Ovary (tissue), 9 donors: Measurements from ENCODE around the gene USP46. TPM values are rescaled to one million over a fixed set of nuclear protein-coding genes. Genes with fewer than 3 reads are reported as not detected.
A peak's percentile ranks its signal among the peaks of the same experiment; 100 is the strongest.

ENCODE experiments used
- DNase-seq, 5 donors: peaks; one replicate each; pipeline ENCODE4 v3.0.0-alpha.2; 2019 to 2020
- H3K27ac ChIP-seq, 2 donors: fragments of 200-600 bp; one replicate each; pipeline versions ENCODE4 v1.5.1 to v1.8.0; 2019 to 2022
- H3K27me3 ChIP-seq: fragments of 200-600 bp; one replicate; pipeline ENCODE4 v1.8.0; 2022
- H3K36me3 ChIP-seq: fragments of 200-600 bp; sonication (generic); one replicate; pipeline ENCODE4 v1.5.1; 2019
- H3K4me1 ChIP-seq: one replicate; pipeline ENCODE4 v1.8.1; 2013; ENCODE audit warnings: mild to moderate bottlenecking, moderate library complexity; ENCODE audit not compliant: insufficient read depth
- H3K4me3 ChIP-seq: fragments of 200-600 bp; sonication (generic); one replicate; pipeline ENCODE4 v1.5.1; 2017
- H3K9me3 ChIP-seq, 2 donors: fragments of 200-600 bp in 1 of 2; sonication (generic) in 1 of 2; one replicate each; pipeline versions ENCODE4 v1.5.1 to v1.8.1; 2013 to 2019; ENCODE audit warnings: mild to moderate bottlenecking in 1 of 2, moderate library complexity in 1 of 2
- CTCF ChIP-seq, 3 donors: fragments of 450-650 bp in 2 of 3; fragments of 200-600 bp in 1 of 3; IDR thresholded peaks; one replicate each; pipeline versions ENCODE4 v1.5.1 to v1.8.0; 2016 to 2022; ENCODE audit warnings: antibody characterized with exemption in 3 of 3, mild to moderate bottlenecking in 1 of 3
- EP300 ChIP-seq: sonication (generic); formaldehyde crosslinking; IDR thresholded peaks from one replicate; pipeline ENCODE4 v1.6.1; 2017; ENCODE audit warnings: antibody characterized with exemption
- POLR2A ChIP-seq: fragments of 450-650 bp; IDR thresholded peaks from one replicate; pipeline ENCODE4 v1.6.1; 2017; ENCODE audit warnings: antibody characterized with exemption, mild to moderate bottlenecking, moderate library complexity
- WGBS, 3 donors: extraction: QIAGEN DNeasy Blood & Tissue Kit in 1 of 3; methylation state at CpG; one replicate each; pipeline versions ENCODE4 v1.1.5 to v1.1.7; 2013 to 2017; 5-methylcytosine and 5-hydroxymethylcytosine counted together
- intact Hi-C, 4 donors: fragments of 100-400 bp; cut with DNase I; formaldehyde crosslinking; loops; one replicate each; pipeline versions ENCODE4 v1.11.0 to v1.15.1; 2022 to 2023
- polyA plus RNA-seq, 2 donors: library from polyadenylated mRNA; stranded (reverse); fragments of 200-250 nt in 1 of 2; fragments of 350-450 nt in 1 of 2; fragmentation: Illumina TruSeq in 1 of 2; extraction: RNeasy Lipid Tissue Mini Kit (QIAGEN cat#74804) in 1 of 2; gene quantifications; one replicate each; pipeline ENCODE4 v1.2.3, GENCODE V29; 2013 to 2014
- total RNA-seq, 7 donors: library from RNA; depleted of rRNA in 2 of 7; stranded (reverse); fragments of >200 nt in 2 of 7; fragmentation: NEBNext Ultra II Directional in 3 of 7; extraction: Animal tissue kit (Norgen Biotek cat#: 25700) in 3 of 7; gene quantifications; one replicate each; pipeline versions ENCODE4 v1.1.0 to v1.2.4, GENCODE V29; 2016 to 2023
- donor health status: DM: no; HTN: no; CAD: no; lungs with moderate emphysema.
- donor health status: DM: no; HTN: no; CAD: no.
- donor health status: Bipolar disorder and iron deficiency.
- donor health status: DM: yes; HTN: yes; CAD: no.
- donor health status: DM: no; HTN: no; CAD: no.
- donor health status: DM: yes; HTN: yes; CAD: no.

The USP46 gene
- total and polyA plus RNA-seq, 9 donors: 7.6 to 51.6 (median 26.9) TPM

GRCh38 chr4:52554612-52555355 is 104.3 kb downstream of the USP46 start:
- H3K36me3 ChIP-seq: no peaks in the 10 kb centered on the region
- H3K4me1 ChIP-seq: peaks cover 2% of the 10 kb centered on the region
- H3K27me3 ChIP-seq: no peaks in the 10 kb centered on the region
- H3K4me3 ChIP-seq: no peak overlapping the region
- H3K27ac ChIP-seq: no peak overlapping the region
- TF ChIP-seq POLR2A: no peak
- no peak for TF ChIP-seq CTCF (IDR thresholded peaks at IDR 0.05)
- TF ChIP-seq EP300: no peak
- no peaks in the 10 kb centered on the region for H3K9me3 ChIP-seq
- intact Hi-C loops: no loop called here
- WGBS, 3 donors: 23 to 30% (median 26%) methylated on average over 5 of the region's 5 CpGs
- DNase-seq: no peak

GRCh38 chr4:52552778-52553177 is 106.3 kb downstream of the USP46 start:
- no peaks in the 10 kb centered on the region for H3K36me3 ChIP-seq

GRCh38 chr4:52551487-52551886 is 107.6 kb downstream of the USP46 start:
- intact Hi-C loops: no loop called here

More at GRCh38 chr4:52552778-52553177, 106.3 kb downstream of the USP46 start:
- Histone ChIP-seq H3K27me3 (no peaks in the 10 kb centered on the region), H3K9me3 (no peaks in the 10 kb centered on the region), H3K27ac (no peak overlapping the region), H3K4me1 (peaks cover 2% of the 10 kb centered on the region), H3K4me3 (no peak overlapping the region)
- no peak for TF ChIP-seq POLR2A
- TF ChIP-seq CTCF (IDR thresholded peaks at IDR 0.05): no peak
- intact Hi-C loops: no loop called here
- WGBS, 3 donors: 86 to 93% (median 86%) methylated on average over 5 of the region's 5 CpGs
- no peak for DNase-seq

GRCh38 chr4:52550186-52550585 is 108.9 kb downstream of the USP46 start:
- WGBS, 3 donors: 92 to 95% (median 95%) methylated on average over 3 of the region's 3 CpGs
- Histone ChIP-seq H3K4me3 (no peak overlapping the region), H3K27me3 (no peaks in the 10 kb centered on the region), H3K4me1 (peaks cover 11% of the 10 kb centered on the region), H3K36me3 (no peaks in the 10 kb centered on the region), H3K27ac (no peak overlapping the region), H3K9me3 (no peaks in the 10 kb centered on the region)
- intact Hi-C loops: no loop called here
- DNase-seq: no peak
- TF ChIP-seq CTCF (IDR thresholded peaks at IDR 0.05) (no peak), POLR2A (no peak), EP300 (no peak)

More at GRCh38 chr4:52551487-52551886, 107.6 kb downstream of the USP46 start:
- TF ChIP-seq CTCF (IDR thresholded peaks at IDR 0.05): no peak
- no peak for TF ChIP-seq POLR2A
- TF ChIP-seq EP300: no peak
- Histone ChIP-seq H3K27ac (no peak overlapping the region), H3K36me3 (no peaks in the 10 kb centered on the region), H3K9me3 (no peaks in the 10 kb centered on the region), H3K27me3 (no peaks in the 10 kb centered on the region), H3K4me1 (peaks cover 8% of the 10 kb centered on the region), H3K4me3 (no peak overlapping the region)
- 13 to 39% (median 38%) methylated on average over 1 of the region's 1 CpG for WGBS, 3 donors
- peak in 4 of 5 donors; percentile 36 to 77 (median 63) for DNase-seq
